GM12865 (cell line): ENCODE measurements around the gene INTS15.

Experiments
- DNase-seq: peaks from one replicate; pipeline ENCODE4 v3.0.0; 2010; ENCODE audit warnings: low read depth
- H3K4me3 ChIP-seq: 2 replicates; pipeline ENCODE4 v1.5.1; 2011; ENCODE audit warnings: mild to moderate bottlenecking, low read depth, low read length, control low read depth
- TF ChIP-seq, protein P1 (sequence below): IDR thresholded peaks from 2 replicates; pipeline ENCODE4 v1.5.1; 2011; ENCODE audit warnings: low read length, control low read depth, low read depth, inconsistent platforms; ENCODE audit not compliant: insufficient read depth; ENCODE audit errors: missing control alignments

INTS15 gene

GRCh38 chr7:6640246-6640721 lies 50.5 kb downstream of the INTS15 start:
- no peak for DNase-seq
- TF ChIP-seq, protein P1, sequence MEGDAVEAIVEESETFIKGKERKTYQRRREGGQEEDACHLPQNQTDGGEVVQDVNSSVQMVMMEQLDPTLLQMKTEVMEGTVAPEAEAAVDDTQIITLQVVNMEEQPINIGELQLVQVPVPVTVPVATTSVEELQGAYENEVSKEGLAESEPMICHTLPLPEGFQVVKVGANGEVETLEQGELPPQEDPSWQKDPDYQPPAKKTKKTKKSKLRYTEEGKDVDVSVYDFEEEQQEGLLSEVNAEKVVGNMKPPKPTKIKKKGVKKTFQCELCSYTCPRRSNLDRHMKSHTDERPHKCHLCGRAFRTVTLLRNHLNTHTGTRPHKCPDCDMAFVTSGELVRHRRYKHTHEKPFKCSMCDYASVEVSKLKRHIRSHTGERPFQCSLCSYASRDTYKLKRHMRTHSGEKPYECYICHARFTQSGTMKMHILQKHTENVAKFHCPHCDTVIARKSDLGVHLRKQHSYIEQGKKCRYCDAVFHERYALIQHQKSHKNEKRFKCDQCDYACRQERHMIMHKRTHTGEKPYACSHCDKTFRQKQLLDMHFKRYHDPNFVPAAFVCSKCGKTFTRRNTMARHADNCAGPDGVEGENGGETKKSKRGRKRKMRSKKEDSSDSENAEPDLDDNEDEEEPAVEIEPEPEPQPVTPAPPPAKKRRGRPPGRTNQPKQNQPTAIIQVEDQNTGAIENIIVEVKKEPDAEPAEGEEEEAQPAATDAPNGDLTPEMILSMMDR, result no peak
- no peak overlapping the region for H3K4me3 ChIP-seq

DNA sequence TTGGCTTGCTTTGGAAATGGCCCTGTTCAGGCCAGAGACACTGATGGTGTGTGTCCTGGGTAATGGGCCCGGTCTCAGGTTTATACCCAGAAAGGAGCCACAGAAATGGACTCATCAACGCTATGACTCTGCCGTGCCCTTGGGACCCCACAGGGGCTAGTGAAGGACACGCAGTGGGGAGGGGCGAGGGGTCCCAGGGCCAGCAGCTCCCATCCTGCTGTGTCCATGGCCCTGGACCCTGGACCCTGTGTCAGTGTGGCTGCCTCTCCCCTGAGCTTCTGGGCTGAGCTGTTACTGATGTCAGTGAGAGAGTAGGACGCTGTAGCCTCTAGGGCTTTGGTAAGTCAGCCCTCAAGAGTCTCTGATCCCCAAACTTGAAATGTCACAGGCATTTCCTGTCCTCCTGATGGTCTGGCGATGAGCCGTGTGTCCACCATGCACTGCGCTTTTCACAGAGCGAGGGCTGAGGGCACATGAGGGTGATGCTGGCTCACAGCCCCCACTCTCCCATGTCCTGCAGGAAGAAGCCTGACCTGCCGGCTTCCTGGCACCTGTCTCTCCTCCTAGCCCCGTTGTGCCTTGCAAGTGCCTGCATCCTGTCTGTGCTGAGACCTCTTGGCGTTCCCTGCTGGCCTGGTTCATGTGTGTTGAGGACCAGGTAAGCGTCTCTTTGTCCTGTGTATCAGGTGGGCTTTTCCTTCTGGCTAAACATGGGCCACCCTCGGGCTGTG lies 51.6 kb downstream of the INTS15 start:
- TF ChIP-seq, protein P1, result no peak
- no peak for DNase-seq
- H3K4me3 ChIP-seq, result no peak overlapping the region

DNA sequence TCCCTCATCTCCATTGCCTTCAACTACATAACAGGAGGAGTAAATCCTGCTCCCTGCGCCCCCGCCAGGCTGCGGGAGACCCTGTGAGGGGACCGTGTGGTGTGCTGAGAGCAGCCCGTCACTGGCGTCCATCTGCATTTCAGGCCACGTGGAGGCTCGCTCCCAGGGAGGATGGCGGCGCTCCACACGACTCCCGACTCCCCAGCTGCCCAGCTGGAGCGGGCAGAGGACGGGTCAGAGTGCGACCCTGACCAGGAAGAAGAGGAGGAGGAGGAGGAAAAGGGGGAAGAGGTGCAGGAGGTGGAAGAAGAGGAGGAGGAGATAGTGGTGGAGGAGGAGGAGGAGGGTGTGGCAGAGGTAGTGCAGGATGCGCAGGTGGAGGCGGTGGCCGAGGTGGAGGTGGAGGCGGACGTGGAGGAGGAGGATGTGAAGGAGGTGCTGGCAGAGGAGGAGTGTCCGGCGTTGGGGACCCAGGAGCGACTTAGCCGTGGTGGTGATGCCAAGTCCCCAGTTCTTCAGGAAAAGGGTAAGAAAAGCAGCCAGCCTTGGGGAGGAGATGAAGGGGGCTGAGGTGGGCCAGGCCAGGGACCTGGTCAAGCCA lies 52.5 kb downstream of the INTS15 start:
- no peak for DNase-seq
- TF ChIP-seq, protein P1, result no peak
- no peak overlapping the region for H3K4me3 ChIP-seq

DNA sequence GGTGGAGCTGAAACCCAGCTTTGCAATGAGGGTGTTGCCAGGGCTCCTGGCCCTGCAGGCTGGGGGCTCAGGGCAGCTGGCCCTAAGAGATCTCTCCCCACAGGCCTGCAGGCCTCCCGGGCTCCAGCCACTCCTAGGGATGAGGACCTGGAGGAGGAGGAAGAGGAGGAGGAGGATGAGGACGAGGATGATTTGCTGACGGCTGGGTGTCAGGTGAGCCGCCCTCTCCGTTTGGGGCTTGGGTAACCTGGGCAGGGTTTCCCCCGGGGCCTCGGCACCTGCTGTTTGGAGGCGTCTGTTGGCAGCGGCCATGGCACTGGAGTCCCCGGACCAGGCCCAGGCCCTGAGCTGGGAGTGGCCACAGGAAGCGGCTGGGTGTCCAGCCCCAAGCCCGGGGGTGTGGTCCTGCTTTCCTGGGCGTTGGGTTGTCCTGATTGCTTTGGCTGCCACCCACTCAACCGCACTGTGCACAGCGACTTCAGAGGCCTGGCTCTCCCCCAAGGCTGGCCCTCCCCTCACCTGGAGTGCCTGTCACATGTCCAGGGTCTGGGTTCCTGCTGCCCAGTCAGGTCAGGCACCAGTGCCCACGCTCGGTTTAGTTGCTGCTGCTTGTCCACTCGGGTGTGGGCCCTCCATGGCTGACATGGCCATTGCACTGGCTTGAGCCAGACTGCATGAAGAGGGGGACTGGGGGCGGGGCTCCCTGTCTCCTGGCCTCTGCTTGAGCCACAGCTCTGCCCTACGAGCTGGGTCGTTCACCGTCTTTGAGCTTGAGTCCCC lies 53.2 kb downstream of the INTS15 start:
- TF ChIP-seq, protein P1, result no peak
- DNase-seq, result no peak
- no peak overlapping the region for H3K4me3 ChIP-seq

GRCh38 chr7:6643915-6644625 lies 54.2 kb downstream of the INTS15 start:
- TF ChIP-seq, protein P1, result no peak
- no peak for DNase-seq
- no peak overlapping the region for H3K4me3 ChIP-seq

GRCh38 chr7:6644728-6645127 lies 54.9 kb downstream of the INTS15 start:
- H3K4me3 ChIP-seq, result no peak overlapping the region
- TF ChIP-seq, protein P1, result no peak
- no peak for DNase-seq
